Muscle of back (tissue), 13 donors: ENCODE results near the gene WNT2. TPM values are rescaled to one million over a fixed set of nuclear protein-coding genes. Genes with fewer than 3 reads are reported as not detected.
A peak's percentile ranks its signal among the peaks of the same experiment; 100 is the strongest.

Source experiments
- DNase-seq, 3 donors: peaks; one replicate each; pipeline versions ENCODE4 v3.0.0 to v3.0.0-alpha.2; 2013
- long read RNA-seq, 9 donors: transcript quantifications; one replicate each; lab custom pipeline, GENCODE V29; 2026
- polyA plus RNA-seq, 10 donors: library from polyadenylated mRNA; unstranded; fragments of 120-200 nt; gene quantifications; one replicate each; pipeline ENCODE4 v1.2.1, GENCODE V29; 2013; ENCODE audit not compliant: insufficient read length in 10 of 10

WNT2 gene
- polyA plus RNA-seq: 10 to 100 TPM in 2 of 10 donors, 1 to 10 TPM in 8; 1.2 to 13.0 (median 3.9) TPM
- long read RNA-seq, donor 1, partial matches to known transcripts: 0 of 1 reads
- long read RNA-seq, donor 1, other reads (novel, unspliced or antisense): 0 of 1 reads
- long read RNA-seq, donor 2, partial matches to known transcripts: 0 of 1 reads
- long read RNA-seq, donor 2, other reads (novel, unspliced or antisense): 0 of 1 reads
- long read RNA-seq, donor 3: 0 reads
- long read RNA-seq, donor 4: 0 reads
- long read RNA-seq, donor 5, partial matches to known transcripts: 0 of 1 reads
- long read RNA-seq, donor 5, other reads (novel, unspliced or antisense): 0 of 1 reads
- long read RNA-seq, donor 6, partial matches to known transcripts: 0 of 1 reads
- long read RNA-seq, donor 6, other reads (novel, unspliced or antisense): 0 of 1 reads
- long read RNA-seq, donor 7: 0 reads
- long read RNA-seq, donor 8, partial matches to known transcripts: 0 of 3 reads
- long read RNA-seq, donor 8, other reads (novel, unspliced or antisense): 0 of 3 reads
- long read RNA-seq, donor 9: 0 reads

- peak in 2 of 3 donors; percentile 27 to 68 for DNase-seq
These were observed at the start of gene WNT2 for GRCh38 chr7:117322741-117323304. TSS of gene WNT2 (minus strand) at chr7:117323058. CDS start at chr7:117322989, 69 bp downstream.

- no peak for DNase-seq
These were observed 49.2 kb upstream of the WNT2 start for GRCh38 chr7:117372073-117372472.

DNA sequence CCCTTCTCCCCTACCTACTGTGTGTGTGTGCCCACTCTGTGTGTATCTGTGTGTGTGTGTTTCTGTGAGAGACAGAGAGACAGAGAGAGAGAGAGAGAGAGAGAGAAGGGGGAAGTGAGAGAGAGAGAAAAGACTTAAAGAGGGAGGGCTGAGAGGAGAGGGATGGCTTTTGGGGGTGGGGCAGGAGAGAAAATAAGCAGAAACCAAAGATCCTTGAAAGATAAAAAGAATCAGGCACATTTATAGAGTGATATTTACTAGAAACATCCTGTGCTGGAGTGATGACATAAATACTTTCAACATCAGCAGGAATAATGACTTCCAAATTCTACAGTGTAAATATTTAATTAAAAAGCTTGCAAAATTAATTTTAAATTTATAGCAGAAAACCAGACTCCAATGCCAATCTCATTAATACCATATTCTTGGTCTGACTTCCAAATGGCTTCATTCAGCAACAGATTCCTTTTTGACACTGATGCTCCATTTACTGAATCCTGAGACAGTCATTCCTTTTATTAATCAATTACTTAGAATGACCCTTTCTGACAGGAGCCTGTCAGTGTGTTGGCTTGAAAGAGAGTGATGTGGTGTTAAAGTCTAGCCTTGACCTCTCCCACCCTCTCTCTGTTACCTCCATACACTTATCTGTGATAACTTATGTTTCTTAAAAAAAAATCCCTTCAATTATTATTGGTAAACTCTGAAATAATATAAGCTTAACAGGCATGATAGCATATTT lies 41.7 kb upstream of the WNT2 start:
- DNase-seq: no peak

- DNase-seq: no peak
These were observed 39.5 kb upstream of the WNT2 start for GRCh38 chr7:117362294-117362888.

DNA sequence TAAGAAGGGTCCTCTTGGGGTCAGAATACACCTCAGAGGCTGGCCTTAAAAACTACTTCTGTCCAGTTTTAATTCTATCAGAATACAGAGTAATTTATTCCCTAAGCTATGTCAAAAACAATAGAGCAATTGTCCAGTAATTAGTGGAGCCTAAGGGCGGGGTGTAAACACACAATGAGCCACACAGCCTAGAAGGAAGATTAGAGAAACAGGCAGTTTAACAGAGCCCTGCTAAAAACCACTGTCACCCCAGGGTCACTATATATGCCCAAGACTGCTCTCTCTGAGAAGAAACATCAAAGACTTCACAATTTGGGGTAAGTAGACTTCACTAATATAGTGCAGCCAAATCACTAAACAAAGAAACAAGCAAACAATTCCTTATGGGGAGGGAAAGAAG lies 27.2 kb upstream of the WNT2 start:
- no peak for DNase-seq

DNA sequence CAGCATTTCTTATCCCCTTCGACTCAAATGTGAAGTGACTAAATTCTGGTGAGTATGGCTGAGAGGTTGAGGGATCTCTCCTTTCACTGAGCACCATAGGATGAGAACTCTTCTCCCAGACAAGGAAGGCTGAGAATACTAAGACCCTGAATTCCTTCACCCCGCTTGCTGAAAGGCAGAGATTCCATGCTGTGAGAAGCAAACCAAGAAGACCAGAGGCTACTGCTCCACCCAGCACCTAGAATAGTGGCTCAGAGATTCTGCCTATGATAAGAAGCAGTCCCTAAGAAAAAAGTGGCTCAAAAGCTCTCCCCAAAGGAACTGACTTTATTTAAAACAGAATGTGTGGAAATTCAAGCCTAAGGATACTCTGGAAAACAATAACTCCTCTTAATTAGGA lies 26.7 kb upstream of the WNT2 start:
- no peak for DNase-seq

DNA sequence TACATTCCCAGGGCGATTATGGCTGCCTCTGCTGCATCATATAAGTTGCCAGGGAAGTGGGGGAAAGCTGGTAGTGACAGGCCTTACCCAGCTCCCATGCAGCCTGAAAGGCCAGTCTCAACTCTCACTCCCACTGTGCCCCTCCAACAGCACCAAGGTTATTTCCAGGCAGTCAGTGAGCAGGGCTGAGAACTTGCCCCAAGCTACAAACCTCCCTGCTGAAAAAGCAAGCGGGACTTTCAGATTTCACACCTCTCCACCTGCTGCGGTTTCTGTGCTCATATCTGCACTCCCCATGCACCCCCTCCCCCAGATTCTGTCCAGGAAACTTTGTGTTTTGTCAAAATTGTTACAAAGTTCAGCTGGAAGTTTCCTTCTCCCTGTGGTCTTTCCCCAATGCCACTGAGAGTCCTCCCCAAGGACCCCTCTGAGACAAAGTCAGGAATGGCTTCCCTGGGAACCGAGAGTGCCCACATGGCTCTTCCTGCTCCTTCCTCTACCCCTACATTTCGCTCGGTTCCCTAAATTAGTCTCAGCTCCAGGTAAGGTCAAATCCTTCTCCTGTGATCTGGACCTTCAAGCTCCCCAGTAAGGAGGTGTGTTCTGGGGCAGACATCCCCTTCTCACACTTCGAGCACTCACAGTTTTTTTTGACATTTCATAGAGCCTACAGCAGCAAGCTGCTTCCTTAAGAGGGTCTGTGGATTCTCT lies 25.3 kb upstream of the WNT2 start:
- DNase-seq: no peak

- no peak for DNase-seq
These were observed 24.6 kb upstream of the WNT2 start for GRCh38 chr7:117347480-117347879.

GRCh38 chr7:117346161-117346560 lies 23.3 kb upstream of the WNT2 start:
- DNase-seq: no peak

- DNase-seq: no peak
These were observed 15.2 kb upstream of the WNT2 start for GRCh38 chr7:117338020-117338419.

DNA sequence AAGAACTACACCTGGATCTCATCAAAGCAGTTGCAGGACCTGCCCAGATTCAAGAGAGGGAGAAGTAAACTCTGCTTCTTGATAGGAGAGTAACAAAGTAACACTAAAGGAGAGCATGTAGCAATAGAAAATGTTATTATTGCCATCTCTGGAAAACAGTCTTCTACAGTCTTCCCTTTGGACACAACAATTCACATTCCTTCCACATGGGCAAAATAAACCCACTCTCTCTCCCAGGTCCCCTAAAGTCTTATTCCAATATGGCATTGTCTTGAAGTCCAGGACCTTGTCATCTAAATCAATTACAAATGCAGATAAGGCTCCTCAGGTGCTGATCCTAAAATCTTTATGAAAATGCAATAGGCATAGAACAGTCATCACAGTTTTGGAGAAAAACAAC lies 10.3 kb upstream of the WNT2 start:
- no peak for DNase-seq

- no peak for DNase-seq
These were observed 9.2 kb upstream of the WNT2 start for GRCh38 chr7:117332031-117332430.

- no peak for DNase-seq
These were observed 3.0 kb upstream of the WNT2 start for GRCh38 chr7:117325836-117326235.

DNA sequence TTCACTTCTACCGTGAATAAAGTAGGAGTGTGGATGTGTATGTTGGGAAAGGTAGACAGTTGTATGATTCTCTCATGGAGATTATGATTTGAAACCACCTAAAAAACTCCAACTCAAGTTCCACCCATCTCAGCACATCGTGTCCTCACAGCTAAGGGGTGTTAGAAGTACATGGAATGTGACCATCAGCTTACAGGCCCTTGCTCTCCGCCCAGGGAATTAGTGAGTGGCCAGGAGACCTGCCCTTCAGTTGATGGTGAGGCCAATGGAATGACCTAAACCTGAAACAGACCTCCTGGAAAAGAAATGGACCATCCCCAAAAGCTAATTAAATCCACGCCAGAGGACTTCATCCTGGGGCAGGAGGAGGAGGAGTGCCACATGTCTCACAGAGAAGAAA lies 2.1 kb upstream of the WNT2 start:
- peak in 2 of 3 donors; percentile 11 to 48 for DNase-seq

DNA sequence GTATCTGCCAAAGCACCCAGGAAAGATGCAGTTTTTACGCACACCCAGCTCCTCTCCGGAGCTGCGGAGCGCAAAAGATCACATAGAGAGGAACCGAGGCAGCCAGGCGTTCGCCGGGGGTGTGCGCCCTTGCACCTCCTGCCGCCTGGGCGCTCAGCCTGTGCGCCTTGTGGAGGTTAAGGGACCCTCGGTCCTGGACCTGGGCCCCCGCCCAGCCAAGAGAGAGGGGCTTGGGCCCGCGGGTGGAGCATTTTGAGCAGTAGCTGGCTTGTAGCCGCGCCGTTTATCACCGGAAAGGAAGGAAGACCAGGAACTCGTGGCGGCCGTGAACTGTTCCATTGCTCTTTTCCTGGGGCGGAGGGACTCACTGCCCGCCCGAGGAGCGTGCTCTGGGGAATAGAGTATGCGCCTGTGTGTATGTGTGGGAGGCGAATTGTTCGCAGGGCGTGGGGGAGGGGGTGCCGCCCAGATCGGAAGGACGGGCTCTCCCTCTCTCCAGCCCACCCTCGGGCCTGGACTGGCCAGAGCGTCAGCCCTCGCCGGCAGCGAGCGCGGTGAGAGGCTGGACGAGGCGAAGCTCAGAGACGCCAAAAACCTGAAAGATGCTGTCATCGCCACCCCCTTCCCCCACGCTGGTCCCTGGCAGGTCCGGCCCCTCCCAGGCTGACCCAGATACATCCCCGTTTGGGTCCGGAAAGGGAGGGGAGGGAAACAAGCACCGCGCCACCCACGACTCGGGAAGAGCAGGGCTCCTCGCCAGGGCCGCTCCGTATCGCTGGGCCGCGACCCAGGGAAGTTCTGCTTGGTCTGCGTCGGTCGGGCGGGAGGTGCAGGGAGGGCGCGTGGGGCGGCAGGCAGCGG lies 1.2 kb upstream of the WNT2 start:
- peak; percentile 45 to 88 (median 68) for DNase-seq

DNA sequence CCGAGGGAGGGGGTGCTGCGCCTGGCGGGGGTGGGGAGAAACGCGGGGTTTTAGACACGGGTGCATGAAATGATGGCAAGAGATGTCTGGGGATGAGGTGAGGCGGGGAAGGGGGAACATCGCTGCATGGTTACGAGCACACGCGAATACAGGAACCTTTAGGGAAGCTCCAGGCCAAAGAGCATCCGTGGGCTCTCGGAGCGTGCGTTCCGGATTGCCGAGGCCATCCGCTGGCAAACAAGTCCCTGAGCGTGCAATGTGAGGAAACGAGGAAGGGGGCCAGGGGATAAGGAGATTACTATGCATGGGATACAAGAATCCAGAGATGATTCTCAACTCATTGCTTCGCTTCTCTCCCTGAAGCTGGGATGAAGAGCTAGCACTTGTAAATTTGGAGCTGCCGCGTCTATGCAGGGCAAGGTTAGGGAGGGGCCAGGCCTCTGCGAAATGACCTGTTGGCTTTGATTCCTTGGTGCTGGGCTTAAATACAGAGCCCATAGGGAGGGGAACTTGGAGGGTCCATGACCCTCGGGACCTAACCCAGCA lies 520 bp upstream of the WNT2 start:
- peak in 2 of 3 donors; percentile 33 to 76 for DNase-seq

DNA sequence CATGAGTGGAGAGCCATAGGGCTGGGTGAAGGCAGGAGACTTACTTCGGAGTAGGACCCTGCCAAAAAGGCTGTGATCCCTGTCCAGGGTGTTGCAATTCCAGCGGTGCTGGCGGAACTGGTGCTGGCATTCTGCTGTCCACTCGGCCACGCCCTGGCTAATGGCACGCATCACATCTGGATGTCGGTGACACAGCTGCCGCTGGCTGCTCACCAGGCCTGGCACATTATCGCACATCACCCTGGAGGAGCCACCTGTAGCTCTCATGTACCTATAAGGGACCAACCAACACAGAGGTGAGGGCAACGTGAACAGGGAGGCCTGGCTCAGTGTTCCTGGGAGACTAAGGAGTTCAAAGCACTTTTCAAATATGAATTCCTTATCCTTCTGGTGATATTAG lies 2.3 kb downstream of the WNT2 start:
- no peak for DNase-seq

DNA sequence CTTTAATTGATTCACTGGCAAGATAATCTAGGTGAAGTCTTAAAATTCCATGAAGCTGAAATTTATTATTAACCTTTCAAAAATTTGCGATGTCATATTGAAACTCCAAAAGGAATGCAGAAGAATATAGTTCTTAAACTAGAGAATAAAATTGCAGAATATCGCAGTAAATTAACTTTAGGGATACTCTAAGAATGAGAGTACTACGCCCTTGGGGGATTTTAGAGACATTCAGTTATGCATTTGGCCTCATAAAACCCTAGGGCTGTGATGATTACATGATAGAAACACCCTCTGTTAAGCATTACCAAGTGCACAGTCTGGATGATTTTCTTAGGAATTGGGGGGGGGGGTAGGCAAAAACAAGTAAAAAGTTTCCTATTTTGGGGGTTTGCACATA lies 3.7 kb downstream of the WNT2 start:
- no peak for DNase-seq

DNA sequence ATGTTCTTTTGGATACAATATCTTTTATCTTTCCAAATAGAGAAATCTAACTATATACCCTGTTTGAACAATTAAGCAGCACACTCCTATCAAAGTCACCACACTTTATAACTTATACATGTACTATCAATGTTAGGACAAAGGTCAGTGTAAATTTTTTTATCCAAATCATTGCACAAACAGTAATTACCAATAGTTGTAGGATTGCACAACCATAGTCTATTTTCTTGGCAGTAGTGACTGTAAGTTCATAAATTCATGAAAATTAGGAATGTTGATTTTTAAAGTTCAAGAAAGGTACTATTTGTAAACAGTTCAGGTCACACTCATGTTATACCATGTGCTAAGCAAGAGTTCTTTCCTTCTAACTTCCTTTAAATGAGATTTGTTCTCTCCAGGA lies 9.3 kb downstream of the WNT2 start:
- no peak for DNase-seq
